Sigmoid colon (tissue), 4 donors: Measurements from ENCODE around the gene NAA16.

ENCODE experiments used
- CTCF ChIP-seq, 4 experiments: fragments of 450-650 bp in 3 of 4; fragments of 200-600 bp in 1 of 4; IDR thresholded peaks; one replicate each; pipeline ENCODE4 v1.5.1; 2016 to 2019; ENCODE audit warnings: antibody characterized with exemption in 4 of 4, mild to moderate bottlenecking in 3 of 4, moderate library complexity in 2 of 4
- EP300 ChIP-seq, 4 donors: sonication (generic); formaldehyde crosslinking; IDR thresholded peaks; one replicate each; pipeline ENCODE4 v1.6.1; 2017; ENCODE audit warnings: antibody characterized with exemption in 4 of 4
- POLR2A ChIP-seq, 2 donors: fragments of 450-650 bp; IDR thresholded peaks; one replicate each; pipeline ENCODE4 v1.6.1; 2016; ENCODE audit warnings: antibody characterized with exemption in 2 of 2, mild to moderate bottlenecking in 2 of 2, moderate library complexity in 2 of 2
- POLR2AphosphoS5 ChIP-seq, 4 donors: sonication (generic); formaldehyde crosslinking; IDR thresholded peaks; one replicate each; pipeline ENCODE4 v1.6.1; 2017; ENCODE audit warnings: antibody characterized with exemption in 4 of 4

- TF ChIP-seq CTCF (IDR thresholded peaks at IDR 0.05) (no peak), POLR2A (IDR thresholded peaks at IDR 0.05) (no peak), POLR2AphosphoS5 (IDR thresholded peaks at IDR 0.05) (no peak), EP300 (IDR thresholded peaks at IDR 0.05) (no peak)
Measured at GRCh38 chr13:41334810-41335209, 23.7 kb downstream of the NAA16 start.
